Fibroblast of mammary gland (primary cell): Measurements from ENCODE around the gene RAMP3.

Experiments used
- DNase-seq: peaks from one replicate; pipeline ENCODE4 v3.0.0-alpha.2; 2010; ENCODE audit warnings: low read depth
- H3K4me3 ChIP-seq: 2 replicates; pipeline ENCODE4 v1.5.1; 2011; ENCODE audit warnings: low read depth, mild to moderate bottlenecking, low read length, moderate library complexity; ENCODE audit not compliant: control insufficient read depth
- TF ChIP-seq, protein P1 (sequence below): conservative IDR thresholded peaks from 2 replicates; pipeline ENCODE4 v1.5.1; 2011; ENCODE audit warnings: low read depth, low read length, inconsistent platforms; ENCODE audit not compliant: control insufficient read depth, insufficient read depth

Gene RAMP3

GRCh38 chr7:45181286-45181960 lies 23.8 kb downstream of the RAMP3 start:
- TF ChIP-seq, protein P1, sequence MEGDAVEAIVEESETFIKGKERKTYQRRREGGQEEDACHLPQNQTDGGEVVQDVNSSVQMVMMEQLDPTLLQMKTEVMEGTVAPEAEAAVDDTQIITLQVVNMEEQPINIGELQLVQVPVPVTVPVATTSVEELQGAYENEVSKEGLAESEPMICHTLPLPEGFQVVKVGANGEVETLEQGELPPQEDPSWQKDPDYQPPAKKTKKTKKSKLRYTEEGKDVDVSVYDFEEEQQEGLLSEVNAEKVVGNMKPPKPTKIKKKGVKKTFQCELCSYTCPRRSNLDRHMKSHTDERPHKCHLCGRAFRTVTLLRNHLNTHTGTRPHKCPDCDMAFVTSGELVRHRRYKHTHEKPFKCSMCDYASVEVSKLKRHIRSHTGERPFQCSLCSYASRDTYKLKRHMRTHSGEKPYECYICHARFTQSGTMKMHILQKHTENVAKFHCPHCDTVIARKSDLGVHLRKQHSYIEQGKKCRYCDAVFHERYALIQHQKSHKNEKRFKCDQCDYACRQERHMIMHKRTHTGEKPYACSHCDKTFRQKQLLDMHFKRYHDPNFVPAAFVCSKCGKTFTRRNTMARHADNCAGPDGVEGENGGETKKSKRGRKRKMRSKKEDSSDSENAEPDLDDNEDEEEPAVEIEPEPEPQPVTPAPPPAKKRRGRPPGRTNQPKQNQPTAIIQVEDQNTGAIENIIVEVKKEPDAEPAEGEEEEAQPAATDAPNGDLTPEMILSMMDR = no peak
- no peak for DNase-seq
- no peak overlapping the region for H3K4me3 ChIP-seq

- TF ChIP-seq, protein P1 = no peak
- no peak for DNase-seq
- H3K4me3 ChIP-seq = no peak overlapping the region
Observed at GRCh38 chr7:45181991-45182855, 24.6 kb downstream of the RAMP3 start.

- no peak overlapping the region for H3K4me3 ChIP-seq
- TF ChIP-seq, protein P1 = no peak
- DNase-seq = no peak
Observed at GRCh38 chr7:45182856-45183710, 25.5 kb downstream of the RAMP3 start.

DNA sequence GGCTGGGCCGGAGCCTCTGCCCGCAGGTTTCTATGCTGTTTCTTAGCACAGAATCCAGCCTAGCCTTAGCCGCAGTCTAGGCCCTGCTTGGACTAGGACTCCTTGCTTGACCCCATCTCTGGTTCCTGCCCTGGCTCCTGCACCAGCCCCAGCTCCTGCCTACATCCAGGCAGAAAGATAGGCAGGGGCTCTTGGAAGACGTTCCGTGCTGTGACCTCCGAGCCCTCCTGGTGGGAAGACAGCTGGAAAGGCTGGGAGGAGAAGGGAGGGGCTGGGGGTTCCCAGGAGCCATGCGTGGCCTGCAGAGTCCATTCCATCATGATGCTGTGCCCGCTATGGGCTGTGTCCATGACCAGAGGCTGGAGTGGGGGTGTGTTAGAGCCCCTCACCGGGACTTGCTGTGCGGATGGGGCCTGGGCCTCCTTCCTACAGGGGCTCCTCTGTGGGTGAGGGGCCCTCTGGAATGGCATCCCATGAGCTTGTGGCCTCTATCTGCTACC lies 26.2 kb downstream of the RAMP3 start:
- TF ChIP-seq, protein P1 = no peak
- no peak overlapping the region for H3K4me3 ChIP-seq
- DNase-seq = no peak

GRCh38 chr7:45184326-45185027 lies 26.9 kb downstream of the RAMP3 start:
- TF ChIP-seq, protein P1 = no peak
- no peak for DNase-seq

More at GRCh38 chr7:45184326-45185027, 26.9 kb downstream of the RAMP3 start:
- no peak overlapping the region for H3K4me3 ChIP-seq
